Epithelial cell of esophagus (primary cell): ENCODE measurements around the gene CALML5.

ENCODE experiments used
- DNase-seq: peaks from one replicate; pipeline ENCODE4 v3.0.0; 2010; ENCODE audit warnings: low read depth
- H3K4me3 ChIP-seq: 2 replicates; pipeline ENCODE4 v1.5.1; 2011; ENCODE audit warnings: mild to moderate bottlenecking, low read length, control low read depth
- CTCF ChIP-seq: IDR thresholded peaks from 2 replicates; pipeline ENCODE4 v1.5.1; 2011; ENCODE audit warnings: low read depth, mild to moderate bottlenecking, low read length, control low read depth, inconsistent platforms; ENCODE audit not compliant: insufficient read depth; ENCODE audit errors: missing control alignments

The CALML5 gene

GRCh38 chr10:5514226-5514850, 15.0 kb upstream of the CALML5 start:
- TF ChIP-seq CTCF = no peak
- no peak overlapping the region for H3K4me3 ChIP-seq
- no peak for DNase-seq

- H3K4me3 ChIP-seq = no peak overlapping the region
- DNase-seq = no peak
- TF ChIP-seq CTCF = no peak
These were observed 13.7 kb upstream of the CALML5 start for GRCh38 chr10:5512881-5513612.

GRCh38 chr10:5512331-5512730, 13.0 kb upstream of the CALML5 start:
- no peak overlapping the region for H3K4me3 ChIP-seq
- no peak for DNase-seq
- no peak for TF ChIP-seq CTCF

- H3K4me3 ChIP-seq = no peak overlapping the region
- DNase-seq = no peak
- no peak for TF ChIP-seq CTCF
These were observed 12.5 kb upstream of the CALML5 start for GRCh38 chr10:5511885-5512280.

- no peak for TF ChIP-seq CTCF
- no peak overlapping the region for H3K4me3 ChIP-seq
- no peak for DNase-seq
These were observed 12.0 kb upstream of the CALML5 start for GRCh38 chr10:5511231-5511884.

- H3K4me3 ChIP-seq = no peak overlapping the region
- no peak for DNase-seq
- no peak for TF ChIP-seq CTCF
These were observed 11.1 kb upstream of the CALML5 start for GRCh38 chr10:5510281-5511072.
